ENCODE results near the gene JAM3. TPM values are rescaled to one million over a fixed set of nuclear protein-coding genes. Genes with fewer than 3 reads are reported as not detected.

The JAM3 gene
- total and polyA plus RNA-seq, 2 of the 8 experiments (the other 6 are each of a cell fraction or from before 2014, with no cell fraction given) = 19.6 to 42.8 TPM

GRCh38 chr11:134020598-134020997, 48.3 kb upstream of the JAM3 start (continued):
- TF ChIP-seq CEBPB (IDR thresholded peaks at IDR 0.05; ENCODE audit: low read depth, low read length) (no peak), MAFK (IDR thresholded peaks at IDR 0.05; ENCODE audit: low read depth, low read length) (no peak), SP4 (IDR thresholded peaks at IDR 0.05; ENCODE audit: low read length) (no peak)

Measured in H1 (cell line).